Activated T-helper 17 cell treated with anti-CD3 and anti-CD28 coated beads, Interleukin-2, amount 50 U/mL, for 72 hours (primary cell): ENCODE results near the gene PREP. TPM values are rescaled to one million over a fixed set of nuclear protein-coding genes. Genes with fewer than 3 reads are reported as not detected.

Source experiments
- ATAC-seq: fragments of 150-1000 bp; cut with Tn5 transposase; replicated peaks from 2 replicates; pipeline ENCODE4 v1.10.0; 2021; ENCODE audit warnings: mild to moderate bottlenecking, moderate library complexity
- H3K27ac Mint-ChIP-seq: one replicate; pipeline ENCODE4 v1.8.0; 2022; ENCODE audit warnings: mixed read lengths
- H3K27me3 Mint-ChIP-seq: one replicate; pipeline ENCODE4 v1.8.0; 2022; ENCODE audit warnings: mixed read lengths
- H3K36me3 Mint-ChIP-seq: one replicate; pipeline ENCODE4 v1.8.0; 2022; ENCODE audit warnings: low read depth, mild to moderate bottlenecking, mixed read lengths
- H3K4me1 Mint-ChIP-seq: one replicate; pipeline ENCODE4 v1.8.0; 2022; ENCODE audit warnings: mixed read lengths
- H3K4me3 Mint-ChIP-seq: one replicate; pipeline ENCODE4 v1.8.0; 2022; ENCODE audit warnings: mild to moderate bottlenecking, mixed read lengths
- H3K9me3 Mint-ChIP-seq: one replicate; pipeline ENCODE4 v1.8.0; 2022; ENCODE audit warnings: mixed read lengths
- total RNA-seq, 2 donors: library from RNA; stranded (reverse); gene quantifications; one replicate each; pipeline ENCODE4 v1.2.3, GENCODE V29; 2022

PREP gene
- total RNA-seq, 2 donors from 2014 or later = 32.3 to 50.2 TPM

- no peaks in the 10 kb centered on the region for H3K27me3 Mint-ChIP-seq
- H3K27ac Mint-ChIP-seq = no peak overlapping the region
- H3K4me1 Mint-ChIP-seq = peaks cover 11% of the 10 kb centered on the region
- ATAC-seq = no peak
- no peak overlapping the region for H3K4me3 Mint-ChIP-seq
- peaks cover 88% of the 10 kb centered on the region for H3K36me3 Mint-ChIP-seq
- H3K9me3 Mint-ChIP-seq = no peaks in the 10 kb centered on the region
These were observed 28.9 kb downstream of the PREP start for GRCh38 chr6:105374010-105374420.

- no peak for ATAC-seq
- Mint-ChIP-seq H3K36me3 (peaks cover 93% of the 10 kb centered on the region), H3K4me1 (peaks cover 11% of the 10 kb centered on the region), H3K4me3 (no peak overlapping the region), H3K27ac (no peak overlapping the region), H3K9me3 (no peaks in the 10 kb centered on the region), H3K27me3 (no peaks in the 10 kb centered on the region)
These were observed 29.4 kb downstream of the PREP start for GRCh38 chr6:105373481-105373880.

GRCh38 chr6:105372849-105373182 lies 30.1 kb downstream of the PREP start:
- Mint-ChIP-seq H3K4me3 (no peak overlapping the region), H3K27ac (no peak overlapping the region), H3K27me3 (no peaks in the 10 kb centered on the region), H3K36me3 (peaks cover 94% of the 10 kb centered on the region), H3K4me1 (peaks cover 11% of the 10 kb centered on the region), H3K9me3 (no peaks in the 10 kb centered on the region)
- ATAC-seq = no peak

GRCh38 chr6:105372142-105372848 lies 30.6 kb downstream of the PREP start:
- Mint-ChIP-seq H3K4me1 (peaks cover 12% of the 10 kb centered on the region), H3K9me3 (no peaks in the 10 kb centered on the region), H3K36me3 (peaks cover 94% of the 10 kb centered on the region), H3K27ac (no peak overlapping the region), H3K27me3 (no peaks in the 10 kb centered on the region), H3K4me3 (no peak overlapping the region)
- no peak for ATAC-seq

GRCh38 chr6:105370351-105370750 lies 32.5 kb downstream of the PREP start:
- Mint-ChIP-seq H3K27ac (peak overlapping the region; percentile 33), H3K27me3 (no peaks in the 10 kb centered on the region), H3K4me1 (peaks cover 20% of the 10 kb centered on the region), H3K4me3 (no peak overlapping the region), H3K36me3 (peaks cover 95% of the 10 kb centered on the region), H3K9me3 (no peaks in the 10 kb centered on the region)
- no peak for ATAC-seq

- Mint-ChIP-seq H3K4me1 (peaks cover 20% of the 10 kb centered on the region), H3K9me3 (no peaks in the 10 kb centered on the region), H3K27ac (no peak overlapping the region), H3K36me3 (peaks cover 94% of the 10 kb centered on the region), H3K27me3 (no peaks in the 10 kb centered on the region), H3K4me3 (no peak overlapping the region)
- ATAC-seq = no peak
These were observed 33.7 kb downstream of the PREP start for GRCh38 chr6:105369145-105369544.

- H3K4me1 Mint-ChIP-seq = peaks cover 22% of the 10 kb centered on the region
- no peak overlapping the region for H3K4me3 Mint-ChIP-seq
- H3K27me3 Mint-ChIP-seq = no peaks in the 10 kb centered on the region
- peak; percentile 67 for ATAC-seq
- peaks cover 82% of the 10 kb centered on the region for H3K36me3 Mint-ChIP-seq
- no peaks in the 10 kb centered on the region for H3K9me3 Mint-ChIP-seq
- H3K27ac Mint-ChIP-seq = peak overlapping the region; percentile 54
These were observed 38.6 kb downstream of the PREP start for GRCh38 chr6:105364243-105364642.

GRCh38 chr6:105363100-105363754 lies 39.7 kb downstream of the PREP start:
- Mint-ChIP-seq H3K36me3 (peaks cover 79% of the 10 kb centered on the region), H3K27ac (no peak overlapping the region), H3K4me1 (peaks cover 21% of the 10 kb centered on the region), H3K27me3 (no peaks in the 10 kb centered on the region), H3K9me3 (no peaks in the 10 kb centered on the region), H3K4me3 (no peak overlapping the region)
- no peak for ATAC-seq

- peaks cover 78% of the 10 kb centered on the region for H3K36me3 Mint-ChIP-seq
- no peaks in the 10 kb centered on the region for H3K9me3 Mint-ChIP-seq
- H3K27me3 Mint-ChIP-seq = no peaks in the 10 kb centered on the region
- H3K4me1 Mint-ChIP-seq = peaks cover 11% of the 10 kb centered on the region
- H3K4me3 Mint-ChIP-seq = peak overlapping the region; percentile 6
- H3K27ac Mint-ChIP-seq = peak overlapping the region; percentile 1
- peak; percentile 85 for ATAC-seq
These were observed 43.2 kb downstream of the PREP start for GRCh38 chr6:105359419-105360370.

- H3K36me3 Mint-ChIP-seq = peaks cover 69% of the 10 kb centered on the region
- peaks cover 6% of the 10 kb centered on the region for H3K4me1 Mint-ChIP-seq
- no peaks in the 10 kb centered on the region for H3K27me3 Mint-ChIP-seq
- H3K9me3 Mint-ChIP-seq = no peaks in the 10 kb centered on the region
- H3K4me3 Mint-ChIP-seq = no peak overlapping the region
- ATAC-seq = no peak
- no peak overlapping the region for H3K27ac Mint-ChIP-seq
These were observed 45.7 kb downstream of the PREP start for GRCh38 chr6:105357165-105357564.

GRCh38 chr6:105352037-105352617 lies 50.8 kb downstream of the PREP start:
- H3K36me3 Mint-ChIP-seq = peaks cover 85% of the 10 kb centered on the region
- H3K9me3 Mint-ChIP-seq = no peaks in the 10 kb centered on the region
- H3K27me3 Mint-ChIP-seq = no peaks in the 10 kb centered on the region
- no peaks in the 10 kb centered on the region for H3K4me1 Mint-ChIP-seq
- H3K27ac Mint-ChIP-seq = no peak overlapping the region
- no peak overlapping the region for H3K4me3 Mint-ChIP-seq
- no peak for ATAC-seq

GRCh38 chr6:105348897-105349296 lies 54.0 kb downstream of the PREP start:
- Mint-ChIP-seq H3K4me1 (no peaks in the 10 kb centered on the region), H3K36me3 (peaks cover 83% of the 10 kb centered on the region), H3K4me3 (no peak overlapping the region), H3K27me3 (no peaks in the 10 kb centered on the region), H3K9me3 (no peaks in the 10 kb centered on the region), H3K27ac (no peak overlapping the region)
- no peak for ATAC-seq

GRCh38 chr6:105346052-105346451 lies 56.8 kb downstream of the PREP start:
- Mint-ChIP-seq H3K27me3 (no peaks in the 10 kb centered on the region), H3K36me3 (peaks cover 84% of the 10 kb centered on the region), H3K27ac (peak overlapping the region; percentile 20), H3K4me3 (no peak overlapping the region), H3K9me3 (no peaks in the 10 kb centered on the region), H3K4me1 (peaks cover 5% of the 10 kb centered on the region)
- ATAC-seq = peak; percentile 37

- no peaks in the 10 kb centered on the region for H3K9me3 Mint-ChIP-seq
- no peak overlapping the region for H3K4me3 Mint-ChIP-seq
- peaks cover 7% of the 10 kb centered on the region for H3K4me1 Mint-ChIP-seq
- ATAC-seq = no peak
- peaks cover 79% of the 10 kb centered on the region for H3K36me3 Mint-ChIP-seq
- H3K27me3 Mint-ChIP-seq = no peaks in the 10 kb centered on the region
- no peak overlapping the region for H3K27ac Mint-ChIP-seq
These were observed 57.4 kb downstream of the PREP start for GRCh38 chr6:105345506-105345905.
